HCT116 (cell line): Measurements from ENCODE around the gene C1orf167.

Experiments used
- CEBPB ChIP-seq: IDR thresholded peaks from 2 replicates; pipeline ENCODE4 v1.6.1; 2012; ENCODE audit warnings: low read depth
- EZH2 ChIP-seq: fragments of 200-600 bp; sonication (generic); IDR thresholded peaks from 2 replicates; pipeline ENCODE4 v1.6.1; 2017; ENCODE audit warnings: antibody characterized with exemption, mixed run types
- FOSL1 ChIP-seq: IDR thresholded peaks from 2 replicates; pipeline ENCODE4 v1.6.1; 2012; ENCODE audit warnings: low read depth
- MAX ChIP-seq: IDR thresholded peaks from 2 replicates; pipeline ENCODE4 v1.6.1; 2012
- POLR2A ChIP-seq: IDR thresholded peaks from 2 replicates; pipeline ENCODE4 v1.7.0; 2011; ENCODE audit warnings: borderline replicate concordance; ENCODE audit not compliant: insufficient read depth, insufficient read length; ENCODE audit errors: extremely low read depth
- POLR2AphosphoS5 ChIP-seq: IDR thresholded peaks from 2 replicates; pipeline ENCODE4 v1.6.1; 2011; ENCODE audit warnings: mild to moderate bottlenecking, low read depth, low read length, moderate library complexity
- RAD21 ChIP-seq: IDR thresholded peaks from 2 replicates; pipeline ENCODE4 v1.6.1; 2012; ENCODE audit warnings: low read depth, mild to moderate bottlenecking
- REST ChIP-seq: IDR thresholded peaks from 2 replicates; pipeline ENCODE4 v1.6.1; 2012; ENCODE audit warnings: low read depth
- SIN3A ChIP-seq: IDR thresholded peaks from 2 replicates; pipeline ENCODE4 v1.6.1; 2012; ENCODE audit warnings: low read depth
- ZNF274 ChIP-seq: fragments of 200-500 bp; sonication (Bioruptor generic); IDR thresholded peaks from 2 replicates; pipeline ENCODE4 v1.6.1; 2014; ENCODE audit warnings: mild to moderate bottlenecking, low read depth, low read length, inconsistent platforms
- TF ChIP-seq, protein P1 (sequence below), 3 experiments: fragments of 200-600 bp in 1 of 3; sonication (generic) in 1 of 3; IDR thresholded peaks in 2 of 3; conservative IDR thresholded peaks in 1 of 3; 2 replicates each; pipeline ENCODE4 v1.5.1; 2012 to 2017; ENCODE audit warnings: low read depth in 2 of 3, low read length in 2 of 3, antibody characterized with exemption in 1 of 3, borderline replicate concordance in 1 of 3, control low read depth in 1 of 3, mild to moderate bottlenecking in 1 of 3, mixed read lengths in 1 of 3, mixed run types in 1 of 3, moderate library complexity in 1 of 3; ENCODE audit not compliant: insufficient read depth in 1 of 3
- TF ChIP-seq, protein P2 (sequence below): IDR thresholded peaks from 2 replicates; pipeline ENCODE4 v1.6.1; 2012

- TF ChIP-seq, protein P1, sequence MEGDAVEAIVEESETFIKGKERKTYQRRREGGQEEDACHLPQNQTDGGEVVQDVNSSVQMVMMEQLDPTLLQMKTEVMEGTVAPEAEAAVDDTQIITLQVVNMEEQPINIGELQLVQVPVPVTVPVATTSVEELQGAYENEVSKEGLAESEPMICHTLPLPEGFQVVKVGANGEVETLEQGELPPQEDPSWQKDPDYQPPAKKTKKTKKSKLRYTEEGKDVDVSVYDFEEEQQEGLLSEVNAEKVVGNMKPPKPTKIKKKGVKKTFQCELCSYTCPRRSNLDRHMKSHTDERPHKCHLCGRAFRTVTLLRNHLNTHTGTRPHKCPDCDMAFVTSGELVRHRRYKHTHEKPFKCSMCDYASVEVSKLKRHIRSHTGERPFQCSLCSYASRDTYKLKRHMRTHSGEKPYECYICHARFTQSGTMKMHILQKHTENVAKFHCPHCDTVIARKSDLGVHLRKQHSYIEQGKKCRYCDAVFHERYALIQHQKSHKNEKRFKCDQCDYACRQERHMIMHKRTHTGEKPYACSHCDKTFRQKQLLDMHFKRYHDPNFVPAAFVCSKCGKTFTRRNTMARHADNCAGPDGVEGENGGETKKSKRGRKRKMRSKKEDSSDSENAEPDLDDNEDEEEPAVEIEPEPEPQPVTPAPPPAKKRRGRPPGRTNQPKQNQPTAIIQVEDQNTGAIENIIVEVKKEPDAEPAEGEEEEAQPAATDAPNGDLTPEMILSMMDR (IDR thresholded peaks at IDR 0.05 in 2 of 3, conservative IDR thresholded peaks at IDR 0.05 in 1 of 3; ENCODE audit: borderline replicate concordance in 1 of 3, insufficient read depth in 1 of 3, low read depth in 2 of 3, low read length in 2 of 3): peak; percentile 48 to 64 (median 58); a peak in 5 of 6 replicates
- TF ChIP-seq POLR2AphosphoS5 (no peak), EZH2 (no peak), CEBPB (no peak), SIN3A (no peak), MAX (no peak), ZNF274 (no peak), REST (no peak), POLR2A (no peak), FOSL1 (no peak), RAD21 (peak; percentile 81)
- TF ChIP-seq, protein P2, sequence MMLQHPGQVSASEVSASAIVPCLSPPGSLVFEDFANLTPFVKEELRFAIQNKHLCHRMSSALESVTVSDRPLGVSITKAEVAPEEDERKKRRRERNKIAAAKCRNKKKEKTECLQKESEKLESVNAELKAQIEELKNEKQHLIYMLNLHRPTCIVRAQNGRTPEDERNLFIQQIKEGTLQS: no peak
These were observed 12.7 kb upstream of the C1orf167 start for GRCh38 chr1:11749203-11749689.
